Measurements from ENCODE around the gene ZNF319. TPM values are rescaled to one million over a fixed set of nuclear protein-coding genes. Genes with fewer than 3 reads are reported as not detected.
A peak's percentile ranks its signal among the peaks of the same experiment; 100 is the strongest.

The ZNF319 gene
- polyA plus RNA-seq, 1 experiment = 4.7 TPM

GRCh38 chr16:58000706-58001676 is 519 bp upstream of the ZNF319 start, which contains the start of gene USB1:
TSS of gene USB1 (plus strand) at chr16:58001407. CDS start at chr16:58001484, 77 bp downstream.
- peak; percentile 39 for DNase-seq (ENCODE audit: low read depth, low spot score)
- POLR2A ChIA-PET = interaction anchor here (1.3 kb wide), 1 partner anchor 115 kb away, joined by 3 read pairs; no protein-coding TSS in a partner anchor

GRCh38 chr16:57999366-57999970 is 1.0 kb downstream of the ZNF319 start:
- Histone ChIP-seq H3K9me3 (ENCODE audit: control insufficient read depth, insufficient read depth, low read length) (no peaks in the 10 kb centered on the region), H3K27me3 (ENCODE audit: control insufficient read depth, insufficient read depth, low read length) (no peaks in the 10 kb centered on the region), H3K4me3 (ENCODE audit: low read depth, low read length) (peak overlapping the region; percentile 65), H3K27ac (ENCODE audit: low read depth, low read length) (peak overlapping the region; percentile 31)
- CTCF ChIA-PET = interaction anchor here (0.6 to 8.1 kb wide), 13 partner anchors 9 to 423 kb away, joined by 3 to 47 read pairs (median 3); no protein-coding TSS in a partner anchor
- DNase-seq (ENCODE audit: low read depth, low spot score) = no peak
- POLR2A ChIA-PET = interaction anchor here (1.3 kb wide), 1 partner anchor 117 kb away, joined by 3 read pairs; no protein-coding TSS in a partner anchor
- no peak; the same call in 1 of the 2 replicates for TF ChIP-seq CTCF (IDR thresholded peaks at IDR 0.05; ENCODE audit: low read depth, low read length)

More at GRCh38 chr16:58000706-58001676, 519 bp upstream of the ZNF319 start, which contains the start of gene USB1:
- CTCF ChIA-PET = interaction anchor here (0.7 to 8.1 kb wide), 11 partner anchors 18 to 755 kb away, joined by 3 to 47 read pairs (median 4); no protein-coding TSS in a partner anchor
- Histone ChIP-seq H3K9me3 (ENCODE audit: control insufficient read depth, insufficient read depth, low read length) (no peaks in the 10 kb centered on the region), H3K4me3 (ENCODE audit: low read depth, low read length) (peak within 1 kb of the TSS; percentile 89), H3K27ac (ENCODE audit: low read depth, low read length) (peak within 1 kb of the TSS; percentile 47), H3K27me3 (ENCODE audit: control insufficient read depth, insufficient read depth, low read length) (no peaks in the 10 kb centered on the region)
- TF ChIP-seq CTCF (IDR thresholded peaks at IDR 0.05; ENCODE audit: low read depth, low read length) = peak; percentile 52

GRCh38 chr16:57998992-57999365 is 1.5 kb downstream of the ZNF319 start:
- Histone ChIP-seq H3K4me3 (ENCODE audit: low read depth, low read length) (peak overlapping the region; percentile 65), H3K9me3 (ENCODE audit: control insufficient read depth, insufficient read depth, low read length) (no peaks in the 10 kb centered on the region), H3K27me3 (ENCODE audit: control insufficient read depth, insufficient read depth, low read length) (no peaks in the 10 kb centered on the region), H3K27ac (ENCODE audit: low read depth, low read length) (no peak overlapping the region)
- POLR2A ChIA-PET = no interaction called here
- no peak for TF ChIP-seq CTCF (IDR thresholded peaks at IDR 0.05; ENCODE audit: low read depth, low read length)
- CTCF ChIA-PET = interaction anchor here (1.2 to 8.1 kb wide), 5 partner anchors 8 to 423 kb away, joined by 3 to 47 read pairs (median 4); no protein-coding TSS in a partner anchor
- no peak for DNase-seq (ENCODE audit: low read depth, low spot score)

- Histone ChIP-seq H3K4me3 (ENCODE audit: low read depth, low read length) (no peak overlapping the region), H3K9me3 (ENCODE audit: control insufficient read depth, insufficient read depth, low read length) (no peaks in the 10 kb centered on the region), H3K27ac (ENCODE audit: low read depth, low read length) (no peak overlapping the region), H3K27me3 (ENCODE audit: control insufficient read depth, insufficient read depth, low read length) (no peaks in the 10 kb centered on the region)
- ChIA-PET CTCF (interaction anchor here (1.2 to 8.1 kb wide), 2 partner anchors 99 to 242 kb away, joined by 3 to 47 read pairs; no protein-coding TSS in a partner anchor), POLR2A (no interaction called here)
- no peak for TF ChIP-seq CTCF (IDR thresholded peaks at IDR 0.05; ENCODE audit: low read depth, low read length)
- no peak for DNase-seq (ENCODE audit: low read depth, low spot score)
These were observed 2.0 kb downstream of the ZNF319 start for GRCh38 chr16:57998486-57998885.
